ENCODE measurements around the gene CALCOCO1.
"Not testable (repeated sequence)": the region's sequence is repeated elsewhere in the genome, so short reads cannot be mapped to it uniquely, and the experiment has no call there.

The CALCOCO1 gene

DNA sequence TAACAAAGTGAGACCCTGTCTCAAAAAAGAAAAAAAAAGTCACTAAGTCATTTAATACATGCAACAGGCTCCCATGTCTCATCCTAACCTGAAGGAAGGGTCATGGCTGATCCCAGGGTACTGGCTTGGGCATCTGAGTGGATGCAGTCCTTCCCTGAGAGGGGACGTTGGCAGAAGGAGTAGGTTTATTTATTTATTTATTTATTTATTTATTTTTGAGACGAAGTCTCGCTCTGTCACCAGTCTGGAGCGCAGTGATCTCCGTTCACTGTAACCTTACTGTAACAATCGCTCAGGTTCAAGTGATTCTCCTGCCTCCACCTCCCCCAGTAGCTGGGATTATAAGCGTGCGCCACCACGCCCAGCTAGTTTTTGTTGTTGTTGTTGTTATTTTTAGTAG lies 7.2 kb upstream of the CALCOCO1 start:
- in situ Hi-C loops (cut with MboI; ENCODE audit: low sequenced_read_pairs) = no loop called here

DNA sequence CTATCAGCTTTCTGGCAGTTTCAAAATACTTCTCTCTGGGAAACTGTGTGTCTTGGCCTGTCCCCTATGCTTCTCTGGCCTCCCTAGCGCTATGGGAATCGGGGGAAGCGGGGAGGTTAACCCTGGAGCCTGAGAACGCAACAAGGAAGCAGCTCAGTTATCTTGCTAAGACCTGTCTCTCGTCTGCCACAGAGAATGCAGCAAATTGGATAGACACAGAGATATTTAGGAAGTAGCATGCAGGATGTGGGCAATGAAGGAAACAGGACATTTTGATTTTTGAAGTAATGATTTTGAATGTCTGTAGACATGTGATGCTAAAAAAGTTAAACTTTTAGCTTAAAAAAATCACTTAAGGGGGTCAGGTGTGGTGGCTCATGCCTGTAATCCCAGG lies 6.6 kb upstream of the CALCOCO1 start:
- in situ Hi-C loops (cut with MboI; ENCODE audit: low sequenced_read_pairs) = no loop called here

DNA sequence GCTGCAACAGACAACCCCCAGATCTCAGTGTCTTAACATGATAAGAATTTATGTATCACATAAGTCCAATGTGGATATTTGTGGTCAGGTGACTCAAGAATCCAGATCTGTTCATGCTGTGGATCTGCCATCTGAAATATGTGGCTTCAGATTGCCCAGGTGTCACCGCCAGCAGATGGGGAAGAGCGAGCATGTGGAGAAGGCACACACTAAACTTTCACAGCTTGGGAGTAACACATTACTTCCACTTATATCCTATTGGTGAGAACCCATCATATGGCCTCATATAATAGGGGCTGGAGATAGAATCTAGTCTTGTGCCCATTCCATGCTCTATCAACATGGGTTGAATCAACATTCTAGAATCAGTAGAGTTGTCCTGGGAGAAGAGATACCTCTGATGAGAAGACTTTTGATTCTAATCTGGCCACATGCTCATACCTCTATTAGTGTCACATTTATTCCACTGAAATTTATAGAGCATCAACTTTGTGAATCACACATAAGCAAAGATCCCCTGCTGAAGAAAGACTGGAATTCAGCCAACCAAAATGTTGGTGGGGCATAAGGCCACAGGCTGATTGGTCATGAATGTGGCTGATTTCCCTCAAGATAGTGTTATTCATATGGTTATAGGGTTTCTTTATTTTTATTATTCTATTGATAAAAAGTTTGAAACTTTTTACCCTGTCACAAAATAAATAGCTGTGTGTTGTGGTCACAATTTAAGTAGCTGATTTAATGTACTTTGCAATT lies 6.0 kb upstream of the CALCOCO1 start:
- in situ Hi-C loops (cut with MboI; ENCODE audit: low sequenced_read_pairs) = no loop called here

DNA sequence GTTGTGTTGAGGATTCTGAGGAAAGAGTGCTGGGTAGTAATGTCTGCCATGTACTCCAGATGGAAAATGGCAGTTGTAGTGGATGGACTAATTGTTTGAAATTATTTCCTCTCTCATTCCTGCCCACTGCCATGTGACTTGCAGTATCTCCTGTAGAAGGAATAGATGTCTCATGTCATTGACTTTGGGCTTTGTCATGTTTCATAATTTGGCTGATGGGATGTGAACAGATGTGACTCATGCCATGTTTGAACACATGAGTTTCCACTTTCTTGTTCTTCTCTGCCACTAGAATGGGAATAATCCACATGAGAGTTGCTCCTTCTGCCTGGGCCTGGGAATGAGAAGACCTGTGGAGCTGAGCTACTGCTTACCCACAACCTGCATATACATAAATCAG lies 2.4 kb upstream of the CALCOCO1 start:
- in situ Hi-C loops (cut with MboI; ENCODE audit: low sequenced_read_pairs) = no loop called here

DNA sequence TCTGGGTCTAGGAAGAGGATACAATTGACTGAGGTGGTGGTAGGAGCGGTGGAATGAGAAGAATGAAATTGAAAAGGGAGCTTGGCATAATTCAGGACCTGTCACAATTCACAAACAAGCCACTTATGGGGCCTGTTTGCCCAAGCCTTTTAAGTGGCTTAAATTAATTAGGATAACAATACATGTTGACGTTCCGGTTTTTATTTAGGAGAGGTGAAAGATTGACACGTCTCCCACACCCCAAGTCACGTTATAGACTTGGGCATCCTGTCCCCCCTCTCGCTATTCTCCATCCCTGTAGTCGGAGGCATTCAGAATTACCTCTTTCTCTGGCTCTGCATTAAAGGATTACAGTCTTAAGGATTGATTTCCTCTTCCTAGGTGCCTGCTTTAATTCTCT lies 954 bp upstream of the CALCOCO1 start:
- in situ Hi-C loops (cut with MboI; ENCODE audit: low sequenced_read_pairs) = no loop called here

DNA sequence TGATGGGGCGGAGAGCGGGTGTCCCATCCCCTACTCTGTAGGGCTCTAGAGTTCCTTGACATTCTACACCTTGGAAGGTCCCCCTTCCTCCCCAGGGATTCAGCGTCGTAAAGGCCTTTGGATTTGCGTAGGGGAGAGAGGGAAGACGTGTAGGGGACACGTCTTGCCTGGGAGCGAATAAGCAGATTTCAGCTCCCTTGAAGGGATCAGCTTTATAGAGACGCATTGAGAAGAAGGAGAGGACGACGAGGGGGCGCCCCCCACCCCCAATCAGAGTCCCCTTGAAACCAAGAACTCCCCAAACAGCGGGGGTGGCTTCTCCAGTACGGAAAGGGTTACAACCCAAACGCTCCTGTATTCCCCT lies 324 bp downstream of the CALCOCO1 start:
- in situ Hi-C loops (cut with MboI; ENCODE audit: low sequenced_read_pairs) = no loop called here

DNA sequence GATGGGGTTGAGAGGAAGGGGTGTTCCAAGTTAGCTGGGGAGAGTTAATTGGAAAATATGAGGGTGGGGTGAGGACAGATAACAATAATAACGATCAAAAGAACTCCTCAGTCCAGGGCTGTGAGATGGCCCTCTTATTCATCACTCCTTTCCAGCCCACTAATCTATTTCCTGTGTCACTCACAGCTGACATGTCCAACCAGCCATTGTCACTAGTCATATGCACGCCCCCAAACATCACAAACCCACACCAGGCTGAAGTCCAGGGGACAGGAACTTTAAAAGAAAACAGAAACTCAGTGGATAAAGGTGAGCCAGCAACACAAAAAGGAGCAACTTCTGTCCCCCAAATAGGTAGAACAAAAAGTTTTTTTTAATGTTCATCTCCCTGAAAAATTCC lies 911 bp downstream of the CALCOCO1 start:
- in situ Hi-C loops (cut with MboI; ENCODE audit: low sequenced_read_pairs) = no loop called here

DNA sequence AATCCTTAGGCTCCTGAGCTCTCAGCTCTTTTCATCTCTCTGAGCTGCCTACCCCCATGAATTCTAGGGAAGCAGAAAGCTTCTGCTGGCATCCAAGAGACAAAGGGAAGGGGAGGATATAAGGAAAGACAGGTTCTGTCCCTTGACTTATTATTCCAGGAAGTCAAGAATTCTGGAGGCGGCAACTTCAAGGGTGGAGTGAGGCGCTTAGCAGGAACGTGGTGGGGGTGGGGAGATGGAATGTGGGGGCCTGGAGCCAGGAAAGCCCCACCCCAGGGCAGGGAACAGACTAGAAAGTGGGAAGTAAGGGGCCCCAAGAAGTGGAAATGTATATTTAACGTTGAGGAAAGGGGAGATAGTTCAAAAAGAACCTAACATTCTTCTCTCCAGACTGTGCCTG lies 1.4 kb downstream of the CALCOCO1 start:
- in situ Hi-C loops (cut with MboI; ENCODE audit: low sequenced_read_pairs) = no loop called here

DNA sequence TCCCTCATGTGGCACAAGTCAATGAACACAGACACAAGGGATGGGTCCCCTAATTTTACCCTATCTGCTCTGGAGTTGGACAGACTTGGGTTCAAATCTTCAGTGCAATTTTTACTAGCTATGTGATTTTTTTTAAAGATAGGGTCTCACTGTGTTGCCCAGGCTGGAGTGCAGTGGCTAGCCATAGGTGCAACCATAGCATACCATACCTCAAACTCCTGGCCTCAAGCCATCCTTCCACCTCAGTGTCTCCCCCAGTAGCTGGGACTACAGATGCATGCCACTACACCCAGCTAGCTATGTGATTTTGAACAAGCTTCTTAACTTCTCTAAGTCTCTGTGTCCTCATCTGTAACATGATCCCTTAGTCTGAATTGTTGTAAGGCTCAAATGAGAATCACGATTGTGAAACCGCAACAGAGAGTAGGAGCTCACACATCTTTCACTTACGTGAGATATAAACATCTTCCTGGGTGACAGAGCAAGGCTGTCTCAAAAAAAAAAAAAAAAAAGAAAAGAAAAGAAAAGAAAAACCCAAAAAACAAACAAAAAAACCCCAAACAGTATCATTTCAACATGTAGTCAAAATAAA lies 4.7 kb downstream of the CALCOCO1 start:
- in situ Hi-C loops (cut with MboI; ENCODE audit: low sequenced_read_pairs) = no loop called here

DNA sequence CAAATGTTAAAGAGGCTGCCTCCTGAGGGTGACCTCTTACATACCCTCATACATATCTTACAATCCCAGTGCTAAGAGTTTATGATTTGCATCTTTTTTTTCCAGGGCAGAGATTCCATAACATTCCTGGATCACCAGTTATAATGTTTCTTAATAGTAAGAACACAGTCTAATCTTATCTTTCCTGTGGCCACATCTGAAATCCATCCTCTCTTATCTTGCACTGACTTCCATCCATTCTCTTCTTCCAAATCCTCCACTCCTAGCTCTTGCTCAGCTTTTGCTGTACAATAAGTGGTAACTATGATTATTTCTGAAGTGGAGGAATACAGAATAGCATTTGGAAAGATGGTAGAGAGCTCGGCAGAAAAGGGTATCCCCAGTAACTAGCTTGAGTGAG lies 6.3 kb downstream of the CALCOCO1 start:
- in situ Hi-C loops (cut with MboI; ENCODE audit: low sequenced_read_pairs) = no loop called here

DNA sequence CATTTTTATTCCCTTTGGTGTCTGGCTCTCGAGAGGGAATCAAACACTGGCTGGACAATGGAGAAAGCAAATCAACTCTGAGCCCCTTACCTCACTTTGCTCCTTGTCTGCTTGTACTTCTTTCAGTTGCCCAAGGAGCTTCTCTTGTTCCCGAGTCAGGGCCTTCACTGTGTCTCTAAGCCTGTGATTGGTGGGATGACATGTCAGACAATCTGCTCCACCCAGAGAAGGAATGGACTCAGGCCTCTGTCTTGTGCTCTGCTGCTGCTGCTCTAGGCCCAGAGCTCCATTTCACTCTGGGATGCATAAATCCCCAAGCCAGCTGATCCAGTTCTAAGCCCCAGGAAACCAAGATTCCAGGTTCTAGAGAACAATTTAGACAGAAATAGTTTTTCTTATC lies 7.6 kb downstream of the CALCOCO1 start:
- in situ Hi-C loops (cut with MboI; ENCODE audit: low sequenced_read_pairs) = no loop called here

DNA sequence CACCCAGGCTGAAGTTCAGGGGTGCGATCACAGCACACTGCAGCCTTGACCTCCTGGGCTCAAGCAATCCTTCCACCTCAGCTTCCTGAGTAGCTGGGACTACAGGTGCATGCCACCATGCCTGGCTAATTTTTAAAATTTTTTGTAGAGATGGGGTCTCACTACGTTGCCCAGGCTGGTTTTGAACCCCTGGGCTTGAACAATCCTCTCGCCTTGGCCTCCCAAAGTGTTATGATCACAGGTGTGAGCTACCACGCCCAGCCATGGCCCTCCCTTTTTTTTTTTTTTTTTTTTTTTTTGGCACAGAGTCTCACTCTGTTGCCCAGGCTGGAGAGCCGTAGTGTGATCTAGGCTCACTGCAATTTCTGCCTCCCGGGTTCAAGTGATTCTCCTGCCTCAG lies 8.7 kb downstream of the CALCOCO1 start:
- in situ Hi-C loops (cut with MboI; ENCODE audit: low sequenced_read_pairs) = not testable (repeated sequence)

DNA sequence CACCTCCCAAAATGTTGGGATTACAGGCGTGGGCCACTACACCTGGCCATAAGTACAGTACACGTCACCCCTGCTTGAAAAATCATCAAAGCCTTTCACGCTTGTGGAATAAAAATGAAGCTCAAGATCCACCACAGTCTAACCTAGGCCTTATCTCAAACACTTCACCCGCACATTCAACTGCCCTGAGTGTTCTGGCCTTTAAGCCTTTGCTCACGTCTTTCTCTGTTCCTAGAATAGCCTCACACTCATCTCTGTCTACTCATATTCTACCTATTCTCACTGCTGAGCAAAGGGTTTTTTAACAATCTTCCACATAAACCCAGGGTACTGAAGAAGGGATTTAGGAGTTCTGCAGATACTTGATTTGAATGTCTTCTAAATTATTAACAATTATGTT lies 9.9 kb downstream of the CALCOCO1 start:
- in situ Hi-C loops (cut with MboI; ENCODE audit: low sequenced_read_pairs) = no loop called here

DNA sequence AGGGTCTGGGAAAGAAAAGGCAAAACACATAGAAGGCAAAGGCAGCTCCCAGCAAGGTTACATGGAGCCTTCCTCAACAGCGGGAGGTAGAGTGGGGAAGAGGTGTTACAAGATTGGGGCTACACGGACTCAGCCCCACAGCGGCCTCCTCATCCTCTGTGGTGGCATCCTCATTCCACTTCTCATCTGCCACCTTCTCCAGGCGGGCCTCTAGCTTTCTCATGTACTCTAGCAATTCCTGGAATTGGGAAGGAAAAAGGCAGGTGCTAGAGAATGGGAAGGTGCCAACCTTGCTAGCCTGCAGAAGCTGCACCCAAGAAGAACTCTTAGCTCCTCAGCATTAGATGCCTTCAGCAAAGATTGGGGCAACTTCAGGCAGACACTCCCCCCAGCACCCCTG lies 13.2 kb downstream of the CALCOCO1 start:
- in situ Hi-C loops (cut with MboI; ENCODE audit: low sequenced_read_pairs) = no loop called here

DNA sequence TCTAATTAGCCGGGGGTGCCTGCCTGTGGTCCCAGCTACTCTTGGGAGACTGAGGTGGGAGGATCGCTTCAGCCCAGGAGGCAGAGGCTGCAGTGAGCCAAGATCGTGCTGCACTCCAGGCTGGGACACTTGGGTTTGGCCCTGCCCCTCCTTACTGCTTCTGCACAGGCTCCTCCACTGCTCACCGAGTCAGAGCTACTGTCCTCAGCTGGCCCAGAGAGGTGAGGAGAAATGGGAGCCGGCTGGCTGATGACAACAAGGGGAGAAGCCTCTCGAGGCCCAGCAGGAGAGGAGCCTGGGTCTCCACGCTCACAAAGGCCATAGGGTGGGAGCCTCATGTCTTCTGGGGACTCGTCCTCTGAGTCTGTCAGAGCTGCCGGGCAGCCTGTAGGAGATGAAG lies 13.7 kb downstream of the CALCOCO1 start:
- in situ Hi-C loops (cut with MboI; ENCODE audit: low sequenced_read_pairs) = no loop called here

DNA sequence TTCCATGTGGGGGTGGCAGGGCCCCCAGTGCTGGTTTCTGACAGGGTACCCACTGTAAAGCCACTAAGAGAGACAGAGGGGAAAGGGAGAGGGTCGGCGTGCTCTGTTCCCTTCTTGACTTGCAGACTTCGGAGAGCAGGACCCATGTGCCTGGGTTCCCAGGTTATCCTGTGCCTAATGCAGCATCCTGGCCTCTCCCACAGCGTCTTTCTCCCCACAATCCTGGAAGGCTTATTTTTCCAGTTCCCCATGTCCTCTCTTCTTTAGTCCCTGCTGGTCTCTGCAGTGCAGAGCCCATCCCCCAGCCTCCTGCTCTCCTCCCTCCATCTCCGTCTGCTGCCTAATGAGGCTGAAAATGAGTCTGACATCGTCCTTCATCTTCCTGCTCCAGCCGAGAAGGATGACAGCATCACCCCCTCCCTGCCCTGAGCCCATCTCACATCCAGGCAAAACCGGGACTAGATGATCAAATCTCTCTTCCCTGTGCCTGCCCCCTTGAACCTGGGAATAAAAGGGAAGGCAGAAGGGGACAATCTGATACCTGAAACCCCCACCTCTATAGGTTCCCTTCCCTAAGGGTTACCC lies 15.1 kb downstream of the CALCOCO1 start:
- in situ Hi-C loops (cut with MboI; ENCODE audit: low sequenced_read_pairs) = no loop called here

DNA sequence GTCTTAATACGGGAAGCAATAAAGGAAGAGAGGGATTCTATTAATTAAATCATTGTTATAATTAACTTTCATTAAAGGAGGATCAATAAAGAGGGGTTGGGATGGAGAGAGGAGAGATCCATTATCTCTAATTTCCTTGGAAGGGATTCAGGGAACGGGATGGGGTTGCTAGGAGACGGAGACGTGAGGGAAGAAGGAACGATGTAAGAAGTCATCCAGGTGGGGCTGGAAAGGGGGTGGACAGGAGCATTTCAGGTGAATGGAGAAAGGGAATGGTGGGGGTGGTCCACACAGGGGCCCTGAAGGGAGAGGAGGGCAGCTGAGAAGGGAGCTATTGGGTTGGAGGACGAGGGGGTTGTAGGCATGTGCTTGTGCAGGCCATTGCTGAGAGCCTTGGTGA lies 17.2 kb downstream of the CALCOCO1 start:
- in situ Hi-C loops (cut with MboI; ENCODE audit: low sequenced_read_pairs) = no loop called here

DNA sequence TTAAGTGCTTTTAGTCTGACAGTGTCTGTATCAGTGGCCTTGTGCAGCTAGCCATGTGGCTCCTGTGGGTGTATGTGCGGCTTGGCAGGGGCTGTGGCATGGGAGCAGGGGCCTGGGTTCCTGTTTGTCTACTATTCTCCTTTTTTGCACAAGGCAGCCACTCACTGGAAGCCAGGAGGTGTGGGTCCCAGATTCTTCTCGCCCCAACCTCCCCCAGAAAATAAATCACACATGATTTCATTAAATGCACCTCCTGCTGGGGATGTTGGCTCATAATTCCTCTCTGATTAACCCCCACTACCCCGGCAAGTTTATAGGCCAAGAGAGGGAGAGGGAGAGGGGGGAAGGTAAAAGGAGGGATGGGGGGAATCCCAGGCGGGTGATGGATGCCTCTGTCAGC lies 17.6 kb downstream of the CALCOCO1 start:
- in situ Hi-C loops (cut with MboI; ENCODE audit: low sequenced_read_pairs) = no loop called here

DNA sequence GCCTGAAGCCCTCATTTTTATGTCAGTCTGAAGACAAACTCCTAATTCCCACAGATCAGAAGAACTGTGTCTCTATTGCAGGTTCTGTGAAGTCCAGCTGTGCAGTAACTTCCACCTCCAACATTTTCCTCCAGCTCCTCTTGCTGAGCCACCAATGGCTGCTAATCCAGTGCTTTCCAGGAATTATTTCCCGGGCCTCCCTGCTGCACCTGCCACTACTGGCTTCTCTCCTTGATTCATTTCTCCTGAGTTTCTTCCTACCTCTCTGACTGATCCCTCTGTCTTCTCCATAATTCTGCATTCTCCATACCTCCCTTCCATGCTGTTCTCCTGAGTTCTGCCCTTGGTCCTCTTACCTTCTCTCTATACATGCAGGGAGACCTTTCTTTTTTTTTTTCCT lies 21.2 kb downstream of the CALCOCO1 start:
- in situ Hi-C loops (cut with MboI; ENCODE audit: low sequenced_read_pairs) = no loop called here

DNA sequence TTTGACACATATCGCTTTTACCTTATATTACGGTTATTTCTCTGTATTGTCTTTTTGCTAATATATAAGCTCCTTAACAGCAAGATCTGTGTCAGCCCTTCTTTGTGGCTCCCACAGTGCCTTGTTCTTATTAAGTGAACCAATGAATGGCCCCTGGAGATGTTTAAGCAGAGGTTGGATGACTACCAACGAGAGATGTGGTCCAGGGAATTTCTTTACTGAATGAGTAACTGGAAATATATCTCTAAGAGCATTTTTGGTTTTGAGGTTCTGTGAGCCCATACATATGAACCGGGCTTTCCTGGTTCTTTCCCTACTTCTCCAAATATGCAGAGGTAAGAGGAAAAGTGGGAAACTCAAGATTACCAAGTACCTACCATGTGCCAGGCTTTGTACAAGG lies 23.5 kb downstream of the CALCOCO1 start:
- in situ Hi-C loops (cut with MboI; ENCODE audit: low sequenced_read_pairs) = no loop called here

DNA sequence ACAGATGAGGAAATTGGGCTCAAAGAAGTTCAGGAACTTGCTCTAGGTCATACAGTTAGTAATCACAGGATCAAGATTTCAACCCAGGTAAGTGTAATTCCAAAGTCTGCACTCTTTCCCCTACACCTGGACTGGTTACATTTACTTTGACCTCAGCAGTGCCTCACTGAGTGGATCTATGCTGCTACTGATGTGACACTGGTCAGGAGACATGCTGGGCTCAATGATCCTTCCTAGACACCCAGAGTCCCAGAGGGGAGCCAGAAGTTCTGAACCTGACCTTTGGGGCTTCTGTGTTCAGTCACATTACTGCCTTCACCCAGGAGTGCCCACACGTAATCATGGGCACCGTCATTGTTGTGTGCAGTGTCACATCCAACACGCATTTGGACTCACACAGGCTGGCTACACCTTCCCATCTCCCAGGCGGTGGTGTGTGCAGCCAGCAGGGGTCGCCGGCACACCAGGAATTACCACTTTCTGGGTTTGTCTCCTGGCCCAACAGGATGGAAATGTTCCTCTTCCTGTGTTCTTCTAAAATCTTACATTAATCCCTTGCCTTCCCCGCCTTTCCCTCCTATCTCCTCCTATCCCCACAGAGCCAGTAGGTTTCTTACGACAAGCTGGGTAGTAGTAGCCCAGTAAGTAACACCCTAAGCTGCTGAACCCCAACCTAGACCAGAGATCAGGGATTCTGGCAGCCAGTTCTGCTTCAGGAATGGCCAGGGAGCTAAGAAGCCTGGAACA lies 25.6 kb downstream of the CALCOCO1 start:
- in situ Hi-C loops (cut with MboI; ENCODE audit: low sequenced_read_pairs) = no loop called here

DNA sequence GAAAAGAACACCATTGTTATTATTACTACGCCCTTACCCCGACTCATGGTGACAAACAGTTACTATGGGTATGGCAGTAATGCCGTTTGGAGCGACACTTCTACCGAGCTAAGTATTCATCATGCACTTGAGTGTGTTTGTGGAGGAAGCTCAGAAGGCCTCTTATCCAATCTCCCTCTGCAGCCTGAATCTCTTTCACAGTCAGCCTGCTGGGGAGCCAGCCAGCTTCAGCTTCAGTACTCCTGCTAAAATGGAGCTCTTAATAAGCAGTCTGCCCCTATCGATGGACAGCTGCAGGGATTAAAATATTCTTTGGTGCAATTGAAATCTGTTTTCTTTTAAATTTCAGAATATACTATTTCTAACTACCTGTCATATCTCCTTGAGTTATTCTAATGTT lies 26.7 kb downstream of the CALCOCO1 start:
- in situ Hi-C loops (cut with MboI; ENCODE audit: low sequenced_read_pairs) = no loop called here

Data from hTERT RPE-1 (cell line).